Measurements from ENCODE around the gene ZNF32. TPM values are rescaled to one million over a fixed set of nuclear protein-coding genes. Genes with fewer than 3 reads are reported as not detected.

ZNF32 gene
- total RNA-seq, 6 experiments from 2014 or later: 10.9 to 20.4 (median 15.3) TPM

- TF ChIP-seq CTCF (IDR thresholded peaks at IDR 0.05) (peak; percentile 72 to 91 (median 78)), POLR2A (IDR thresholded peaks at IDR 0.05) (no peak)
- intact Hi-C loops (cut with DNase I): loop anchor here in 1 of 2 donors (10.0 kb wide), 2 partner anchors 713 to 1193 kb away; partner anchors contain the start of gene CXCL12
- Histone ChIP-seq H3K27ac (no peak overlapping the region), H3K9me3 (no peaks in the 10 kb centered on the region), H3K4me1 (no peaks in the 10 kb centered on the region), H3K36me3 (no peaks in the 10 kb centered on the region), H3K4me3 (no peak overlapping the region), H3K27me3 (no peaks in the 10 kb centered on the region)
- ATAC-seq (peak; percentile 88 to 97 (median 94)), DNase-seq (peak in 2 of 3 donors; percentile 45 to 69)
- WGBS (ENCODE audit: insufficient coverage, low coverage, low lambda C conversion rate, missing lambda C conversion rate): 36% methylated on average over 18 of the region's 18 CpGs
These were observed 23.2 kb upstream of the ZNF32 start for GRCh38 chr10:43671659-43672531.

GRCh38 chr10:43669386-43669785 lies 20.7 kb upstream of the ZNF32 start:
- H3K4me1 ChIP-seq: no peaks in the 10 kb centered on the region
- WGBS (ENCODE audit: insufficient coverage, low coverage, low lambda C conversion rate, missing lambda C conversion rate): 86% methylated on average over 1 of the region's 3 CpGs
- no peak for TF ChIP-seq POLR2A (IDR thresholded peaks at IDR 0.05)
- TF ChIP-seq CTCF (IDR thresholded peaks at IDR 0.05): no peak
- H3K27me3 ChIP-seq: no peaks in the 10 kb centered on the region
- no peak overlapping the region for H3K4me3 ChIP-seq
- ATAC-seq: no peak
- intact Hi-C loops (cut with DNase I): loop anchor here in 1 of 2 donors (5.0 kb wide), 2 partner anchors 723 to 1188 kb away; no protein-coding TSS in a partner anchor
- no peak for DNase-seq
- no peaks in the 10 kb centered on the region for H3K36me3 ChIP-seq
- H3K27ac ChIP-seq: no peak overlapping the region
- H3K9me3 ChIP-seq: no peaks in the 10 kb centered on the region

GRCh38 chr10:43667761-43668386 lies 19.2 kb upstream of the ZNF32 start:
- 83% methylated on average over 8 of the region's 36 CpGs for WGBS (ENCODE audit: insufficient coverage, low coverage, low lambda C conversion rate, missing lambda C conversion rate)

GRCh38 chr10:43667317-43667731 lies 18.6 kb upstream of the ZNF32 start:
- no peaks in the 10 kb centered on the region for H3K36me3 ChIP-seq
- intact Hi-C loops (cut with DNase I): loop anchor here in 1 of 2 donors (5.0 kb wide), 2 partner anchors 725 to 1190 kb away; no protein-coding TSS in a partner anchor
- WGBS (ENCODE audit: insufficient coverage, low coverage, low lambda C conversion rate, missing lambda C conversion rate): 0% methylated on average over 3 of the region's 35 CpGs
- TF ChIP-seq CTCF (IDR thresholded peaks at IDR 0.05): peak in 2 of 4 donors; percentile 30 to 35
- TF ChIP-seq POLR2A (IDR thresholded peaks at IDR 0.05): no peak
- no peak overlapping the region for H3K27ac ChIP-seq
- H3K4me1 ChIP-seq: no peaks in the 10 kb centered on the region
- peak overlapping the region in 1 of 3 donors; percentile 13 for H3K4me3 ChIP-seq
- no peaks in the 10 kb centered on the region for H3K9me3 ChIP-seq
- ATAC-seq (peak; percentile 57 to 61 (median 58)), DNase-seq (no peak)
- no peaks in the 10 kb centered on the region for H3K27me3 ChIP-seq

More at GRCh38 chr10:43667761-43668386, 19.2 kb upstream of the ZNF32 start:
- Histone ChIP-seq H3K9me3 (no peaks in the 10 kb centered on the region), H3K4me3 (no peak overlapping the region), H3K36me3 (no peaks in the 10 kb centered on the region), H3K27me3 (no peaks in the 10 kb centered on the region), H3K4me1 (no peaks in the 10 kb centered on the region), H3K27ac (no peak overlapping the region)
- intact Hi-C loops (cut with DNase I): loop anchor here in 1 of 2 donors (5.0 kb wide), 2 partner anchors 724 to 1189 kb away; no protein-coding TSS in a partner anchor
- DNase-seq (no peak), ATAC-seq (no peak)
- TF ChIP-seq POLR2A (IDR thresholded peaks at IDR 0.05): no peak
- no peak for TF ChIP-seq CTCF (IDR thresholded peaks at IDR 0.05)
